HG03460 (cell line): ENCODE data around the gene XXYLT1.
"Not testable (repeated sequence)": the region's sequence is repeated elsewhere in the genome, so short reads cannot be mapped to it uniquely, and the experiment has no call there.

Experiments used
- ATAC-seq: cut with Tn5 transposase; IDR thresholded peaks from one replicate; pipeline ENCODE4 v1.9.1; 2021; ENCODE audit not compliant: unreplicated experiment

XXYLT1 gene

DNA sequence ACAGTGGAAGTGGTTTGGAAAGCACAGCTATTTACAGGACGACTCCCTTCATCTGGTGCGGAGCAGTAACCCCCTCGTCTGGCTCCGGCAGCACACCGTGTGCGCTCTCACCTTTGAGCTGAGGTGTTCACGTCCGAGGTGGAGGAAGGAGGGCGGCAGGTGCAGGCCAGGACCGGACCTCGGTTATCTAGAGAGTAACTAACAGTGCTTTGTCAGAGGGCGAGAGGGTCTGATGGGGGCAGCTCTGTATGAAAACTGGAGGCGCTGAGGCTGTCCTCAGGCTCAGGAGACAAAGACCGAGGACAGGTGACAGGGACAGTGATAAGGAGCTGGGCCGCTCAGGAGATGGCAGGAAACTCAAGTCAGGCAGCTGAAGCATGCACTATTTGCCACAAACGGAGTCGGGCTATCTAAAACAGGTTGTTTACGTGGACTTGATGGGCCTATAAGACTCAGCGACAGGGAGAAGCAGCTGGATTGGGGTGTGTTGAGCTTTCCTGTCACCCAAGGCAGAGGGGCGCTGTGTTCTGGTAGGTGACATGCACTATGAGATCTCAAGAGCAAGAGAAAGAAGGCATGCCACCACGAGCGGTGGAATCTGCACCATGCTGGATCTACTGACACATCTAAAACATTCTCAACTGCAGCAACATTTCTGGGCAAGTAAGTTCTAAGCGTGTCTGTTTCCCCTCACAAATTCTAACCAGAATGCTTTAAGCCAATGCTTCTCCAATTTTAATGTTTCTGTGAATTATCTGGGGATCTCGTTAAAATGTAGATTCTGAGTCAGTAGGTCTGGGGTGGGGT, 155.2 kb downstream of the XXYLT1 start:
- ATAC-seq, result no peak

DNA sequence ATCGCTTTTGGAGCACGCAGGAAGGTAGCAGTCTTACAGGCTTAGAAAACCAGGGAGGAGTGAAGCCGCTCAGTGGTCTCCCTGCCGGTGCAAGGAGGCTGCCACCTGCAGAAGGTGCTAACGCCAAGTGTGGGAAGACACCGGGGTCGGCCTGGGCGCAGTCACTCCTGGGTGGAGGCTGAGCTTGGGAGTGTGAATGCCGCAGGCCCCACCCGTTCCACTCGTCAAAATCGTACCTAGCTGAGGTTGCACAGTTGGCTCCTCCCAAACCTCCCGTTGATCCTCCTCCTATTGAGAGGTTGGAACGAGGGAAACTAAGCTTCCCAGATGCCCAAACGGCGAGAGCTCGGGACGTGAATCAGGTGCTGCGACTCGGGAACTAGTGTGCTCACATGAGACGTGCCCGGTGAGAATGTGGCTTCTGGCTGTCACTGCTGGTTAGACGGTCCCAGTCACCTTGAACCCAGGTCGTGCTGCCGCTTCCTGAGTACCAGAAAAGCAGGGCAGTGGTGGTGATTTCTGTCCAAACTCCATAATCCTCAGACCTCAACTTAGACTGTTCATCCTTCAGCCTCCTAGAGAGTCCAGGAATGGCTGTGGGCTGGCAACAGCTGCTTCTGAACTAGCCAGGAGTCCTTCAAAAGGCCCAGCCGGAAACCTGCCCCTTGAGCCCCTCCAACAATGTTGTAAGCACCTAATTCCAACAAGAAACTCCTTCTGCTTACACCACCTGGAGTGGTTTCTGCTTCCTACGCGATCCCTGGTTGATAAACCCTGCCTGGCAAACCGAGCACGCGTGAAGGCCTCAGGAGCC, 156.0 kb downstream of the XXYLT1 start:
- ATAC-seq, result no peak

DNA sequence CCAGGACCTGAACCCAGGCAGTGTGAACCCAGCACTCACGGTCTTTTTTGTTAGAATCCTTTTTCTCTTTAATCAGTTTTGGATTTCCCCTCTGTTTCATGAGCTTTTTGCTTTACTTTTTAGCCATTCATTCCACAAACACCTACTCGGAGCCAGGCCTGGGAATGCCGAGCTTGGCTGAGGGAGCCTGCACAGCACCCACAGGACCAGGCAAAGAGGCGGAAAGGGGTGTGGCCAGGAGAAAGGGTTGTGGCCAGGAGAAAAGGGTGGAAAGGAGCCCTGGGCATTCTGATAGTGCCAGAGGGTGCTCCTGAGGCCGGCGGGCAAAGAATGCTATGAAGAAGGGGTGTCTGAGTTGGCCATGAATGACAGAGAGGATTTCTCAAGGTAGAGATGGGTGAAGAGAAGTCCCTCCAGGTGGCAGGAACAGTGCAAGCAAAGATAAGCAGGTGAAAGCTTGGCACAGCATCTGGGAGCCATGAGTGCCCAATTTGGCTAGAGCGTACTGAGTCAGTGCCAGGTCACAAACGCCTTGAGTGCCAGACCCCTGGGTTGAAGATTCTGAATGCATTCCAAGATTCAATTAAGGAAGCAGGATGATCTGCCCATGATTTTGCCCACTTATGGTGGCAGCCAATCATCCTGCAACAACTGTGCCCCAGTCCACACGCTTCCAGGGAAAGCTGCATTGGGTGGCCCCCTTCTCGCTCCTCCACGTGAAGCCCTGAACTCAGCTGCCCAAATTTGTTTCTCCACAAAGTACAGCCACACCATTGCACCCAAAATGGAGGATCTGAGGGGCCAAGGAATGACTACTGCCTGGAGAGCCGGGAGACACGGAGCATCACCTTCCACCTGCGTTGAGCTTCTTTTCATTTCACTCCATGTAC, 157.2 kb downstream of the XXYLT1 start:
- no peak for ATAC-seq

DNA sequence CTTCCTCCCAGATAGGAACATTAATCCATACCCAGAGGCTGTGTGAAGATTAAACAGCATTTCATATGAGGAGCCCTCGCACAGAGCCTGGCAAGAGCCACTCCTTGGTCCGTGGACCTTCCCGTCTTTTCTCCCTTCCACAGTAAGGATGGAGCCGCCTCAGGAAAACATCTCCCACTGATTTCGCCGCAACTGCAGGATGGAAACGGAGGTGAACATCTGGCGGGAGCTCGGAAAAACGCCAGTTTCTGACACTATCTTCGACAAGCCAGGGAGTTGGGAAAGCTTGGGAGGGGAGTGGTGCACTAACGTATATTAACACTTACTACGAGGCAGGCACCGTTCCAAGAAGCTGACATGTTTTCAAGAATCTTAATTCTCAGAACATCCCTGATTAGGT, 157.9 kb downstream of the XXYLT1 start:
- no peak for ATAC-seq

DNA sequence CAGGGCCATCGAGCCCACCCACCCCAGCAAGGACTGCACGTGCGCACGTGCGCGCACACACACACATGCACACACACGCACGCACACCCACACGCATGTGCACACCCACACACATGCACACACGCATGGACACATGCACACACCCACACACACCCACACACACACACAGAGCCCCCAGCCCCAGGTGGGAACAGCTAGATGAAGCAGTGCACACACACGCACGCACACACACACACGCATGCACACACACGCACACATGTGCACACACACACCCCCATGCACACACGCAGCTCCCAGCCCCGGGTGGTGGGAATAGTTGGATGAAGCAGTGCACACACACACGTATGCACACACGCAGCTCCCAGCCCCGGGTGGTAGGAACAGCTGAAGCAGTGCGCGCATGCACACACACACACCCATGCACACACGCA, 158.6 kb downstream of the XXYLT1 start:
- no peak for ATAC-seq

DNA sequence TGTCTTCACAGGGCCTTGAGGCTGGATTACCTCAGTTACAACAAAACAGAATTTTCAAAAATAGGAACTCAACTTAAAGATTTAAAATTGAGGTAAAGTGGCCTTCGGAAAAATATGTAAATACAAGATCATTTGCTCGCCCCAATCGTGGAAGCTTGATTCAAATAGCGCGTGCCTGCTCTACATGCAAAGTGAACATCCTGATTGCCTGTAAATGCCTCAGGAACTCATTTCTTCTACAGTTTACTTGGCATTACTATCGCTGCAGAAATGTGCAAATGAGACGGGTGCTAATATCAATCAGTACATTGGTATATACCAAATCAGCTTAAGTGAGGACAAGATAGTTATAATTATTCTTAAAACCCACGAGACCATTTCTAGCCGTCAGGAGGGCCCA, 159.2 kb downstream of the XXYLT1 start:
- ATAC-seq, result no peak

DNA sequence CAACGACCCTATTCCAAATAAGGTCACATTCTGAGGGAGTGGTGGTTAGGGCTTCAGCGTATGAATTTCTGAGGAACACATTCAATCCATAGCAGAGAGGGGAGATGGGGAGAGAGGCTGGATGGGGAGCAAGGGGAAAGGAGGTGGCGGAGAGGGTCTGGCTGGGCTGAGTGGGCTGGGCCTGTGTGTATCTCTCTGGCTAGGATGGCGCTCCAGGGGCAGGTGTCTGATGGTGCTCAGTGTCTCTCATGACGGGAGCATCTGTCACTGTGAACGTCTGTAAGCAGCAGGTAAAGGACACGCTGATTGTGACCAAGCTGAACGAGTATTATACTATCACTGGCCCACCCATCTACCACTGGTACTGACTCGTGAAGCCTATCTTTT, 159.6 kb downstream of the XXYLT1 start:
- ATAC-seq, result no peak

DNA sequence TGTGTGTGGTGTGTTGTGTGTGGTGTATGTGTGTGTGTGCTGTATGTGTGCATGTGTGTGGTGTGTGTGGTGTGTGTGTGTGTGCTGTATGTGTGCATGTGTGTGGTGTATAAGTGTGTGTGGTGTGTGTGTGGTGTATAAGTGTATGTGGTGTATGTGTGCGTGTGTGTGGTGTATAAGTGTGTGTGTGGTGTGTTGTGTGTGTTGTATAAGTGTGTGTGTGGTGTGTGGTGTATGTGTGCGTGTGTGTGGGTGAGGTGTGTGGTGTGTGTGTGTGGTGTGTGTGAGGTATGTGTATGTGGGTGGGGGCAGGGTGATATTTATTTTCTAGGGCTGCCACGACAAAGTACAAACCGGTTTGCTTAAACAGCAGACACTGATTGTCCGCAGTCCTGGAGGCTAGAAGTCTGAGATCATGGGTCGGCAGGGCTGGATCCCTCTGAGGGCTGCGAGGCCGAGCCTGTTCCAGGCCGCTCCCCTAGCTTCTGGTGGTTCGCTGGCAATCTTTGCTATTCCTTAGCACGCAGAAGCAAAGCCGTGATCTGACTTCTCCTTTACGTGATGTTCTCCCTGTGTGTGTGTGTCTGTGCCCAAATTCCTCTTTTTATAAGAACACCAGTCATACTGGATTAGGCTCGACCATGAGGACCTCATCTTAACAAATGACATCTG, 160.2 kb downstream of the XXYLT1 start:
- ATAC-seq, result no peak

DNA sequence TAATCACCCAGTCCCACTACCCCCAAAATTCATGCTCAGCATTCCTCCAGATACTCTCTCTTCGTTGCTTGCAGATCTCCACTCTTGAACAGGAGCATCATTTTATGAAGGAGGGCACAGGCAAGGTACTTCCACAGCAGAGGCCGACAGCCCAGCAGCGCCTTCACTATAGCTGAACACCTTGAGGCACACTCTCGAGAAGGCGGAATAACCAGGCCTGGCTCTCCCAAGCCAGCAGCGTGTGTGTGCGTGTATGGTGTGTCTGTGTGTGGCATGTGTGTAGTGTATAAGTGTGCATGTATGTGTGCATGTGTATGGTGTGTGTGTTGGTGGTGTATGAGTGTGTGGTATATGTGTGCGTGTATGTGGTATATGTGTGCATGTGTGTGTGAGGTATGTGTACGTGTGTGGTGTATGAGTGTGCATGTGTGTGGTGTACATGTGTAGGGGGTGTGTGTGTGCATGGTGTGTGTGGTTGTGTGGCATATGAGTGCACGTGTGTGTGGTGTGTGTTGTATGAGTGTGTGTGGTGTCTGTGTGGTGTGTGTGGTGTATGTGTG, 161.8 kb downstream of the XXYLT1 start:
- no peak for ATAC-seq

DNA sequence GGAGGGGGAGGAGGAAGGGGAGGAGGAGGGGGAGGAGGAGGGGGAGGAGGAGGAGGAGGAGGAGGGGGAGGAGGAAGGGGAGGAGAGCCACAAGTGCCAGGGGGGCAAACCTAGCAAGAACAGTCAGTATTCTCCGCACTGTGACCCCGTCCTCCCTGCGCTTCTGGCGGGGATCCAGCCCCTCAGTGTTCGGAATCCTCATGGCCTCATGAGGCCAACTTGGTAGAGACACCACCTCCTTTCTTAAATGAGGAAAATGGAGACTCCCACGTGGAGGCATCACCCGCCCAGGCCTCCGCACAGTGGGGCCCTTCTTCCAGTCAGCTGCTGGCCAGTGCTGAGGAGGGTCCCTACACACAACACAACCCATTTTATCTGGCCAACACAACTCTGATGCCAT, 163.4 kb downstream of the XXYLT1 start:
- no peak for ATAC-seq

DNA sequence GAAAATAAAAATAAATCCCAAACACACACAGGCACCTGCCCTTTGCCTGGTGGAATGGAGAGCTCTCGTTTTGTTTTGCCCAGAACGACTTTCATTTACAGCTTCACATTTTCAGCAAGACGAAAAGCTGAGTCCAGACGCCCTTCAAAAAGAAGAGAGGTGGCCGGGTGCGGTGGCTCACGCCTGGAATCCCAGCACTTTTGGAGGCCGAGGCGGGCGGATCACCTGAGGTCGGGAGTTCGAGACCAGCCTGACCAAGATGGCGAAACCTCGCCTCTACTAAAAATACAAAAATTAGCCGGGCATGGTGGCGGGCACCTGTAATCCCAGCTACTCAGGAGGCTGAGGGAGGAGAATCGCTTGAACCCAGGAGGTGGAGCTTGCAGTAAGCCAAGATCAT, 163.9 kb downstream of the XXYLT1 start:
- ATAC-seq, result not testable (repeated sequence)

DNA sequence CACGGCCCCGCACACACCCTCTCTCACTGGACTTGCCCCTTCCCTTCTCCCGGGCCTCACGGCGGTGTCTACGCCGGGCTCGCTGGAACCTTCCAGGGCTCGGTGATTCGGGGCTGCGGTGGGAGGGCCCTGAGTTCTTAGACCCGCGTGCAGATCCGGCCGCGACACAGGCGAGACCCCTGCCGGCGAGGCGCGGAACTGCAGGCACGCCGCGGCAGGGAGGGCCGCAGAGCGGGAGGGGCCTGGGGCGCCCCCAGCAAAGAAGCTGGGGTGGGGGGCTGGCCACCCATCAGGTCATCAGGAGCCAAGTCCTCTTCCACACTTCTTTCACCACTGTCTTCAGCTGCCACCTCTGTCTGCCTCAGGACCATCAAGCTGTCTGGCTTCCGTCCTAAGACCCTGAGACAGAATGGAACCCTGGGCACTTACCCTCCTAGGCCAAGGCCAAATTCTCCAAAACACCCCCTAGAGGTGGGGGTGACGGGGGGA, 164.5 kb downstream of the XXYLT1 start:
- ATAC-seq, result peak; percentile 68

DNA sequence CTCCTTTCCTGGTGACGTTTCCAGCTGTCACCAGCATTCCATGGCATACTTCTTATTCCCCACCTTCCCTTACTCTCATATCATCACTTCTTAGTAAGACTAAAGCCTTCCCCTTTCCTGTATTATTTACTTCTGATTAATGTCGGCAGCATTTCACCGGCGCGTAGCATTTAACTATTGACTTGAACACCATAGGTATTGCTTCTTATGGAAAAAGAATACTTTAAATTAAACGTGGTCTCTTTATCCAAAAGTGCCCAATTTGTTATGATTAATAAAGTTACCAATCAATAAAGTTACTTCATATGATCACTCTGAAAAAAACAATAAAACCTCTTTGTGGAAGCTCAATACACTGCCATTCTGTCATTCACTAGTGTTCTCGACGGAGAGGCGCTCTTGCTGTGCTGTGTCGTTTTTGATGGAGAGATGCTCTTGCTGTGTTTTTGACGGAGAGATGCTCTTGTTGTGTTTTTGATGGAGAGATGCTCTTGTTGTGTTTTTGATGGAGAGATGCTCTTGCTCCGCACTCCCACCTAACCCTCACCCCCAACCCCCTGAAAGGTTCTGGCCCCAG, 165.0 kb downstream of the XXYLT1 start:
- no peak for ATAC-seq

DNA sequence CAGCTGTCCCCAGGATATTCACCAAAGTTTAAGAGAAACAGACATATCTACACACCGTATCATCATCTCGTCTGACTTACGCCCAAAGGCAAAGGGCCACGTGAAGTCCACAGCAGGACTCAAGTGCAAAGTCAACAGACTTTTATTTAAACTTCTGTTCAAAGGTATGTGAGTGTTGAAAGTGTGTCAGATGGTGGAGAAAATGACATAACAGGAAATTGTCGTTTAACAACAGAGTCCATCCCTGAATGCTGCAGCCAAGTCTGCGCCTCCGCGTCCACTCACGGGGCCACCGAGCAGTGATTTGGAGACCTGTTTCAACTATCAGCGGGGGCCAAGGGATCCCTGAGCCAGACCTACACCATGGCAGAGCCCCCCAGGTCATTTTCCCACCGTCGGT, 165.6 kb downstream of the XXYLT1 start:
- ATAC-seq, result no peak

DNA sequence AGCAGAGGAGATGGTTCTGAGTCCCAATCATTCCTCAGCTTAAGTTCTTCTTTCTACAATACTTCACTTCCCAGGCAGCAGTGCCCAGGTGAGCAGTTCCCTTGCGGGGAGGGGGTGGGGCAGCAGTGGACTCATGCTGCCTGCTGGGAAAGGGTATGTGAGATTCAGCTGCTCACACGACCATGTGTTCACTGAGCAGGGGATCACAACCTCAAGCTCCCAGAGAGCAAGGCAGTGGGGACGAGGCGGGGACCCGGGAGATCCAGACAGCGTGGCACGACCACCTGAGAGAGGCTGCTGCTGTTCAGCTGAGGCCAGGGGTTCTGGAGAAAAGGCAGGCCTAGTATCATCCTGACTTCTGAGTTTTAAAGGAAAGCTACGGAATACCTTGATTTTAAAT, 166.6 kb downstream of the XXYLT1 start:
- no peak for ATAC-seq

DNA sequence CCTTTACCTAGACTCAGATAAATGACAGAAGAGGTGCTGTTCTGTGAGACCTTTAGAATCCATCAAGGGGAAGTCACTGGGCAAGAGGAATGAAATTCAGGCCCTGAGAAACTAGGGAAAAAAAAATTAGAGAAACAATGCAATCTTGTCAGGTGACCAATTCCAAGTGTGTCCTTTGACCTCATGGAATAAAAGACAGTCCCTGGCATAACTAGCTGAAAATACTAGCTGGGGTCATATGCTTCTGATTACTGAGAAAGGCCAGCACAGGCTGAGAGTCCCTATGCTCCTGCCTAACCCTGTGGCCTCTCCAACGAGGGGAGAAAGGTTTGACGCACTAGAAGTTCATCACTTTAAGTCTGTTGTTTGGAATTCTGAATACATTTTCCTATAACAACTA, 167.3 kb downstream of the XXYLT1 start:
- no peak for ATAC-seq

DNA sequence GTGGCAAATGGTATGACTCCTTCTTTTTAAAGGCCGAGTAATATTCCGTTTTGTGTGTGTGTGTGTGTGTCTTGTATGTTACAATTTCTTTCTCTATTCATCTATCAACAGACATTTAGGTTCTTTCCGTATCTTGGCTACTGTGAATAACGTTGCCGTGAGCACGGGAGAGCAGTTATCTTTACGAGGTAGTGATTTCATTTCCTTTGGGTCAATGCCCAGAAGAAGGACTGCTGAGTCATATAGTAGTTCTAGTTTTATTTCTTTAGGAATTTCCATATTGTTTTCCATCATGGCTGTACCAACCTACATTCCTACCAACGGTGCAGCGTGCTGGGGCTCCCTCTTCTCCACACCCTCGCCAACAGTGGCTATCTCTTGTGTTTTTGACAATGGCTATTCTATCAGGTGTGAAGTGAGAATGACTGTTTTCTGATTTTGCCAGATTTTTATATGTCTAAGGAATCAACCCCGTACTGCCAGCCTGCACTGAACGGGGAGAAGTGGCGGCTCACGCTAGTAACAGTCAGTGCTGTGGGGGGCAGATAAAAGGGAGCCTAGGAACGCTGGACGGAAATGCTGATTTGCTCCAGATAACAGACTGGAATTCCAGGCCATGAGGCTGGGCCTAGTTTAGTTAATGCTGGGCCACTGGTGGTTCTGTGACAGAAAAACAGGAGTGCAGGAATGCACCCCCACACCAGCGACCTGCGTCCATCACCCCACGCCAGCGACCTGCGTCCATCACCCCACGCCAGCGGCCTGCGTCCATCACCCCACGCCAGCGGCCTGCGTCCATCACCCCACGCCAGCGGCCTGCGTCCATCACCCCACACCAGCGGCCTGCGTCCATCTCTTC, 168.1 kb downstream of the XXYLT1 start:
- no peak for ATAC-seq

DNA sequence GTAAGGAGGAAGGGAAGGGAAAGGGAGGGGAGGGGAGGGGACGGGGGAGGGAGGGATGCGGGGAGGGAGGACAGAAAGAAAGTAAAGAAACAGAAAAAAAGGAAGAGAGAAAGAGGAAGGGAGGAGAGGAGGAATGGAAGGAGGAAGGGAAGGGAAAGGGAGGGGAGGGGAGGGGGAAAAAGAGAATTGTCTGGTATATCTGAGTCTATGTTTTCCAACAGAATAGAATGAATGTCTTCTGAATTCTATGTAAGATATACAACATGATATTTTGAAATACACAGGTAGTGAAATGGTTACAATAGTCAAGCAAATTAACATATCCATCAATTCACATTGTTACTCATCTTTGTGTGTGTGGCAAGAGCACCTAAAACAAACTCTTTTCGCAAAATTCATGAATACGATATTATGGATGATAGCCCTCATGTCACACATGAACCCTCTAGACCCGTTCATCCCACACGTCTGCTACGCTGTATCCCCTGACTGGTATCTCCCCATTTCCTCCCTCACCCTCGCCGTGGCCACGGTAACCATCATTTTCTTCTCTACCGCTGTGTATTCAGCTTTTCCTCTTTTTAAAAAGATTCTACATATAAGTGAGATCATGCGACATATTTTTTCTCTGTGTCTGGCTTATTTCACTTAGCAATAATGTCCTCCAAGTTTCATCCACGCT, 168.9 kb downstream of the XXYLT1 start:
- no peak for ATAC-seq
